OCI-LY3 (cell line): Measurements from ENCODE around the gene SMPDL3A.

Source experiments
- EZH2phosphoT487 ChIP-seq: fragments of 200-600 bp; shearing (Covaris generic); IDR thresholded peaks from 2 replicates; pipeline ENCODE4 v1.6.1; 2018; ENCODE audit warnings: antibody characterized with exemption, mixed run types, low read depth
- TF ChIP-seq, protein P1 (sequence below): fragments of 200-600, 300-600 bp; sonication (generic); IDR thresholded peaks from 2 replicates; pipeline ENCODE4 v1.5.1; 2014; ENCODE audit warnings: antibody characterized with exemption, low read length, low read depth

DNA sequence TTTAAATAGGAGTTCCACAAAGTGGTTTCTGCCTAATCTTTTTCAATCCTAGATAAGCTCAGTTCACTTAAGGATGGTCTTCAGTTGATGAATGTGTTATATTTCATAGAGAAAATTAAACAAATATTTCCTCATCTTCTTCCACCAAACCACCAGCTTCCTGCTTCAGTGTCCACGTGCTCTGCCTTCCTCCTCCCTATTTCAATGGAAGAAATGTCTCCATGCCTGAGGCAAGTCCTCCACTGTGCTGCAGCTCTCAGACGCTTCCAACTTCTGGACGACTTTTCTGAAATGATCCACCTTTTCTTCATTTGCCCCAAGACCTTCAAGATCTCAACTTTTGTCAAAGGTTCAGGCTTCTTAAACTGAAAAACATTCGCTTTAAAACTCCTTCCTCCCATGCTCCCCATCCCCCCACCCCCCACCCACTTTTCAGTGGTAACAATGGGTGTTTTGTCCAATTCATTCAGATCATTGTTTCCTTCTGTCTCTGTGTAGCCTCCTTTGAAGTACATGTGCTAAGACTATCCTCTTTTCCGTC, 34.8 kb upstream of the SMPDL3A start:
- TF ChIP-seq, protein P1, sequence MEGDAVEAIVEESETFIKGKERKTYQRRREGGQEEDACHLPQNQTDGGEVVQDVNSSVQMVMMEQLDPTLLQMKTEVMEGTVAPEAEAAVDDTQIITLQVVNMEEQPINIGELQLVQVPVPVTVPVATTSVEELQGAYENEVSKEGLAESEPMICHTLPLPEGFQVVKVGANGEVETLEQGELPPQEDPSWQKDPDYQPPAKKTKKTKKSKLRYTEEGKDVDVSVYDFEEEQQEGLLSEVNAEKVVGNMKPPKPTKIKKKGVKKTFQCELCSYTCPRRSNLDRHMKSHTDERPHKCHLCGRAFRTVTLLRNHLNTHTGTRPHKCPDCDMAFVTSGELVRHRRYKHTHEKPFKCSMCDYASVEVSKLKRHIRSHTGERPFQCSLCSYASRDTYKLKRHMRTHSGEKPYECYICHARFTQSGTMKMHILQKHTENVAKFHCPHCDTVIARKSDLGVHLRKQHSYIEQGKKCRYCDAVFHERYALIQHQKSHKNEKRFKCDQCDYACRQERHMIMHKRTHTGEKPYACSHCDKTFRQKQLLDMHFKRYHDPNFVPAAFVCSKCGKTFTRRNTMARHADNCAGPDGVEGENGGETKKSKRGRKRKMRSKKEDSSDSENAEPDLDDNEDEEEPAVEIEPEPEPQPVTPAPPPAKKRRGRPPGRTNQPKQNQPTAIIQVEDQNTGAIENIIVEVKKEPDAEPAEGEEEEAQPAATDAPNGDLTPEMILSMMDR = no peak
- no peak for TF ChIP-seq EZH2phosphoT487
